Spleen (tissue), 11 donors: ENCODE results near the gene WDR4. TPM values are rescaled to one million over a fixed set of nuclear protein-coding genes. Genes with fewer than 3 reads are reported as not detected.
"Not testable (repeated sequence)": the region's sequence is repeated elsewhere in the genome, so short reads cannot be mapped to it uniquely, and the experiment has no call there.

Experiments
- DNase-seq: peaks from one replicate; pipeline ENCODE4 v3.0.0-alpha.2; 2020
- H3K27ac ChIP-seq, 8 donors: fragments of 200-600 bp; sonication (generic) in 7 of 8; 1 replicate in 4 of 8; 2 replicates in 4 of 8; pipeline versions ENCODE4 v1.5.0 to v1.8.0; 2016 to 2021; ENCODE audit warnings: inconsistent platforms in 4 of 8, mild to moderate bottlenecking in 4 of 8, moderate library complexity in 1 of 8
- H3K27me3 ChIP-seq, 7 donors: fragments of 200-600 bp; sonication (generic) in 6 of 7; replicated peaks in 1 of 7; 1 replicate in 4 of 7; 2 replicates in 3 of 7; pipeline versions ENCODE4 v1.5.0 to v1.8.0; 2016 to 2021; ENCODE audit warnings: inconsistent platforms in 3 of 7, mild to moderate bottlenecking in 1 of 7
- H3K36me3 ChIP-seq, 6 donors: fragments of 200-600 bp; sonication (generic) in 5 of 6; 1 replicate in 4 of 6; 2 replicates in 2 of 6; pipeline versions ENCODE4 v1.5.0 to v1.8.0; 2016 to 2021; ENCODE audit warnings: inconsistent platforms in 2 of 6
- H3K4me1 ChIP-seq, 6 donors: fragments of 200-600 bp; sonication (generic) in 5 of 6; 1 replicate in 3 of 6; 2 replicates in 3 of 6; pipeline versions ENCODE4 v1.5.0 to v1.8.0; 2016 to 2021; ENCODE audit warnings: inconsistent platforms in 3 of 6
- H3K4me3 ChIP-seq, 8 donors: fragments of 200-600 bp; sonication (generic) in 7 of 8; 1 replicate in 4 of 8; 2 replicates in 4 of 8; pipeline versions ENCODE4 v1.5.0 to v1.8.0; 2016 to 2021; ENCODE audit warnings: inconsistent platforms in 4 of 8, mild to moderate bottlenecking in 4 of 8, moderate library complexity in 2 of 8
- H3K9me3 ChIP-seq, 8 donors: fragments of 200-600 bp; sonication (generic) in 7 of 8; 1 replicate in 4 of 8; 2 replicates in 4 of 8; pipeline versions ENCODE4 v1.5.0 to v1.8.0; 2016 to 2021; ENCODE audit warnings: inconsistent platforms in 4 of 8
- POLR2A ChIP-seq, 3 donors: fragments of 450-650 bp; IDR thresholded peaks; one replicate each; pipeline ENCODE4 v1.5.1; 2017; ENCODE audit warnings: antibody characterized with exemption in 3 of 3, mild to moderate bottlenecking in 1 of 3
- POLR2AphosphoS5 ChIP-seq, 3 donors: sonication (generic); formaldehyde crosslinking; IDR thresholded peaks; one replicate each; pipeline ENCODE4 v1.5.1; 2017; ENCODE audit warnings: antibody characterized with exemption in 3 of 3
- WGBS, 5 donors: extraction: QIAGEN DNeasy Blood & Tissue Kit in 3 of 5; methylation state at CpG; one replicate each; pipeline versions ENCODE4 v1.1.5 to v1.1.7; 2013 to 2018; 5-methylcytosine and 5-hydroxymethylcytosine counted together
- intact Hi-C: fragments of 100-400 bp; cut with DNase I; formaldehyde crosslinking; loops from one replicate; pipeline ENCODE4 v1.15.0; 2023; ENCODE audit warnings: low total_unique reads
- polyA plus RNA-seq, 3 donors: library from polyadenylated mRNA; stranded (reverse); fragments of 200-250 nt; gene quantifications; one replicate each; pipeline ENCODE4 v1.2.1, GENCODE V29; 2013
- total RNA-seq, 7 donors: library from RNA; depleted of rRNA in 3 of 7; stranded (reverse); fragments of >200 nt in 3 of 7; fragmentation: NEBNext Ultra II Directional in 4 of 7; extraction: Animal tissue kit (Norgen Biotek cat#: 25700) in 4 of 7; gene quantifications; one replicate each; pipeline versions ENCODE4 v1.1.0 to v1.2.1, GENCODE V29; 2016 to 2021
- TF ChIP-seq, protein P1 (sequence below), 11 experiments: fragments of 200-600 bp in 7 of 11; fragments of 450-650 bp in 4 of 11; sonication (generic) in 4 of 11; IDR thresholded peaks in 8 of 11; conservative IDR thresholded peaks in 3 of 11; 1 replicate in 7 of 11; 2 replicates in 4 of 11; pipeline versions ENCODE4 v1.4.0 to v1.8.0; 2016 to 2021; ENCODE audit warnings: antibody characterized with exemption in 11 of 11, inconsistent platforms in 4 of 11, mild to moderate bottlenecking in 1 of 11
- donor health status: healthy with polysubstance abuse.
- donor health status: DM: no; HTN: no; CAD: no; lungs with moderate emphysema.
- donor health status: DM: no; HTN: no; CAD: no.
- donor health status: Bipolar disorder and iron deficiency.
- donor health status: healthy.
- donor health status: DM: no; HTN: no; CAD: no.
- donor health status: DM: yes; HTN: yes; CAD: no.

The WDR4 gene
- total and polyA plus RNA-seq, 10 donors, result 6.1 to 31.3 (median 18.5) TPM

- Histone ChIP-seq H3K36me3 (peaks cover 2 to 94% (median 71%) of the 10 kb centered on the region in 6 donors), H3K4me1 (peaks cover 0 to 20% (median 4%) of the 10 kb centered on the region in 6 donors), H3K27ac (peak overlapping the region in 5 of 8 donors; percentile 21 to 39 (median 25)), H3K9me3 (no peaks in the 10 kb centered on the region), H3K27me3 (no peaks in the 10 kb centered on the region), H3K4me3 (no peak overlapping the region)
- 74 to 86% (median 80%) methylated on average over 21 to 22 of the region's 22 CpGs for WGBS, 5 donors
- intact Hi-C loops, result no loop called here
- TF ChIP-seq POLR2A (IDR thresholded peaks at IDR 0.05) (no peak), POLR2AphosphoS5 (IDR thresholded peaks at IDR 0.05) (peak in 1 of 3 donors; percentile 28)
- TF ChIP-seq, protein P1, sequence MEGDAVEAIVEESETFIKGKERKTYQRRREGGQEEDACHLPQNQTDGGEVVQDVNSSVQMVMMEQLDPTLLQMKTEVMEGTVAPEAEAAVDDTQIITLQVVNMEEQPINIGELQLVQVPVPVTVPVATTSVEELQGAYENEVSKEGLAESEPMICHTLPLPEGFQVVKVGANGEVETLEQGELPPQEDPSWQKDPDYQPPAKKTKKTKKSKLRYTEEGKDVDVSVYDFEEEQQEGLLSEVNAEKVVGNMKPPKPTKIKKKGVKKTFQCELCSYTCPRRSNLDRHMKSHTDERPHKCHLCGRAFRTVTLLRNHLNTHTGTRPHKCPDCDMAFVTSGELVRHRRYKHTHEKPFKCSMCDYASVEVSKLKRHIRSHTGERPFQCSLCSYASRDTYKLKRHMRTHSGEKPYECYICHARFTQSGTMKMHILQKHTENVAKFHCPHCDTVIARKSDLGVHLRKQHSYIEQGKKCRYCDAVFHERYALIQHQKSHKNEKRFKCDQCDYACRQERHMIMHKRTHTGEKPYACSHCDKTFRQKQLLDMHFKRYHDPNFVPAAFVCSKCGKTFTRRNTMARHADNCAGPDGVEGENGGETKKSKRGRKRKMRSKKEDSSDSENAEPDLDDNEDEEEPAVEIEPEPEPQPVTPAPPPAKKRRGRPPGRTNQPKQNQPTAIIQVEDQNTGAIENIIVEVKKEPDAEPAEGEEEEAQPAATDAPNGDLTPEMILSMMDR (IDR thresholded peaks at IDR 0.05 in 8 of 11, conservative IDR thresholded peaks at IDR 0.05 in 3 of 11), result no peak
- peak; percentile 70 for DNase-seq
Observed at GRCh38 chr21:42844411-42845113, 34.8 kb downstream of the WDR4 start.

- Histone ChIP-seq H3K4me3 (no peak overlapping the region), H3K27ac (no peak overlapping the region), H3K36me3 (peaks cover 2 to 92% (median 67%) of the 10 kb centered on the region in 6 donors), H3K27me3 (no peaks in the 10 kb centered on the region), H3K9me3 (no peaks in the 10 kb centered on the region), H3K4me1 (peaks cover 0 to 23% (median 5%) of the 10 kb centered on the region in 6 donors)
- TF ChIP-seq POLR2A (IDR thresholded peaks at IDR 0.05), result no peak
- TF ChIP-seq POLR2AphosphoS5 (IDR thresholded peaks at IDR 0.05), result no peak
- TF ChIP-seq, protein P1 (IDR thresholded peaks at IDR 0.05 in 8 of 11, conservative IDR thresholded peaks at IDR 0.05 in 3 of 11), result no peak
- WGBS, 5 donors, result 92 to 98% (median 96%) methylated on average over 13 to 14 of the region's 14 CpGs
- peak; percentile 29 for DNase-seq
- intact Hi-C loops, result no loop called here
Observed at GRCh38 chr21:42843056-42843455, 36.3 kb downstream of the WDR4 start.

DNA sequence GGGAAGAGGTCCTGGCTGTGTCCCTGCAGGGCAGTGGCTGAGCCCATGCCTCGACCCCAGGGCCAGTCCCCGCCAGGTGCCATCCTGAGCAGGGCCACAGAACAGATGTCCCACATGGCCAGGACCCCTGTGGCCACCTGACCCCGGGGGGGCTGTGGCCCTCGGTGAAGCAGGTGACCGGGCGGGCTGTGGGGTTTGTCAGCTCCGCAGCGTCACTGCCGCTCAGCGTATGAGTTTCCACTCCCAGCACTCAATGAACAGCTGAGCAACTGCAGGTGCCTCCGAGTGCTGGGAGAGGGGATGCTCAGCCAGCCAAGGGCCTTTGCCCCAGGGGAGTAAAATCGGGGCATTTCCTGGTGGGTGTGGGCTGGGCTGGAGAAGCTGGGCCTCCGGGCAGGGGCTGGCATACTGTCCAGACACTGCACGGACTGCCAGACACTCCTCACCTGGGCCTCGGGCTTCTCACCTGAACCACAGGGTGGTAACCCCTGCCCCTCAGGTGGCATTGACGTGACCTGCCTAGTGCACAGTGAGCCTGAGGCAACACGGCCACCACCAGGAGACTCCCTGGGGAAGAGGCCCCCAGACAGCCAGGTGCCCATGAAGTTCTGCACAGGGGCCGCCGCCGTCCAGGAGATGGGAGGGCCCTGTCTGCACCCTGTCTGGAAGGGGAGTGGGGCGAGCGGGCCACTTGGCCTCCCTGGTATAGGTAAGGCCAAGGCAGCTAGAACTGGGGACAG, 37.3 kb downstream of the WDR4 start:
- H3K9me3 ChIP-seq, intact Hi-C loops, H3K27ac ChIP-seq, H3K4me3 ChIP-seq, H3K27me3 ChIP-seq: not testable (repeated sequence)
- peaks cover 2 to 82% (median 59%) of the 10 kb centered on the region in 6 donors for H3K36me3 ChIP-seq
- peak; percentile 58 for DNase-seq
- 87 to 96% (median 92%) methylated on average over 9 to 17 of the region's 22 CpGs for WGBS, 5 donors
- peaks cover 0 to 23% (median 9%) of the 10 kb centered on the region in 6 donors for H3K4me1 ChIP-seq

DNA sequence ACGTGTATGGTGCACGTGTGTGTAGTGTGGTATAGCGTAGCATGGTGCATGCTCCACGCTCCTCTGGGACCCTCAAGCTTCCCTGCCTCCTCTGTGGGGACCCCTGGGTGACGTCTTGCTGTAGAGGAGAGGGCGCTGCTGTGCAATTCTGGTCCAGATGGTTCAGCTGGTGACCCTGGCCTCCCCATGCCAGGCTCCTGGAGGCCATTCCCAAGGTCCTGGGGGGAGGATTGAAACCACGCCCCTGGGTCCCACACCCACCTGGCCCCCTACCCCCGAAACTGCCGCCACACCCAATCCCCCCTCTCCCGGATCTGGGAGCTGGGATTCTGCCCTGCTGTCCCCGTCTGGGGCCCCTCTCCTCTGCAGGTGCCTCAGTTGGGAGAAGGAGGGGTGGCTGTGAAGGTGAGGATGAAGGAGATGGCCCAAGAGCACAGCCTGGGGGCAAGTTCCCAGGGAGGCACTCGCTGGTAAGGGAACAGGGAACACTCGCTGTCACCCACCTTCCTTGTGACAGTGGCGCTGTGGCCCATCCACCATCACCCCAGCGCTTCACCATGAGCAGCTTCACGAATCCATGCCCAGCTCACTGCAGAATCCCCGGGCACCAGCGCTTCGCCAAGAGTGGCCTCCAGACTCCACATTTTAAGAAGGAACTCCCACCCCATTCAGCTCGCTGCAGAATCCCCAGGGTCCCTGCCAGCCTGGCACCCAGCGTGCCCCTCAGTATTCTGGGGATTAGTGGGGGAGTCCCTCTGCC, 38.0 kb downstream of the WDR4 start:
- no peak overlapping the region for H3K4me3 ChIP-seq
- H3K9me3 ChIP-seq, result no peaks in the 10 kb centered on the region
- intact Hi-C loops, result no loop called here
- TF ChIP-seq POLR2AphosphoS5 (IDR thresholded peaks at IDR 0.05) (no peak), POLR2A (IDR thresholded peaks at IDR 0.05) (no peak)
- TF ChIP-seq, protein P1 (IDR thresholded peaks at IDR 0.05 in 8 of 11, conservative IDR thresholded peaks at IDR 0.05 in 3 of 11), result no peak
- H3K4me1 ChIP-seq, result peaks cover 0 to 23% (median 9%) of the 10 kb centered on the region in 6 donors
- no peaks in the 10 kb centered on the region for H3K27me3 ChIP-seq
- H3K27ac ChIP-seq, result no peak overlapping the region
- peak; percentile 53 for DNase-seq
- 87 to 98% (median 94%) methylated on average over 12 to 21 of the region's 21 CpGs for WGBS, 5 donors
- peaks cover 2 to 75% (median 54%) of the 10 kb centered on the region in 6 donors for H3K36me3 ChIP-seq
